ENCODE data around the gene PPP2R5D.

Gene PPP2R5D

DNA sequence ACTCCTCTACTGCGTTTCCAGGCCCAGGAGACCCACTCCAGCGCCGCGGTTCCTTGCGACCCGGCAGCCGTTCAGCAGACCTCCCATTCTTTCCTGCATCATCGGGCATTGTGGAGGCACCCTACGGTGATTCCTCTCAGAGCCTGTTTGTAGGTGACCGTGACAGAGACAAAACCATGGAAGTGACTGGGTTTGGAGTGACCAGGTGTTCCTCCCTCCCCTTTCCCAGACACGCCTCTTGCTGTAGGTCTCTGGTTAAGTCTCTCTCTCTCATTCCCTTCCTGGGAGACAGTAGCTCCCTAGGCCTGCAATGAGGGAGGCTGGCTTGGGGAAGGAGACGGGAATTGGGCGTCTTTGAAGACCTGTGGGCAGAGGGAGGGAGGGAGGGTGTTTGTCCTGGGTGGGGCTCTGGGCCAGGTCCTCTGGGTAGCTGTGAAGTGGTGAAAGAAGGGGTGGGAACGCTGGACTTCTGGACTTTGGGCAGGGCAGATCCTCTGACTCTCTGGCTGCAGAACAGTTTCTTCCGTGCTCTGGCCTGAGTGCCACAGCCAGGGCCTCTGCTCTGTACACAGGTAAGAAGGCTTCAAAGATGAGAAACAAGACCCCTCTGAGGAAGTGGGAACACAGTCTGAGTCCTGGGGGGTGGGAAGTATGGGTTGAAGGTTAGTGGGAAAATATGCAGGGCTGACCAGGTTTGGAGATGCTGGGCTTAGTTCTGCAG is 75.8 kb downstream of the PPP2R5D start:
- DNase-seq, result no peak

DNA sequence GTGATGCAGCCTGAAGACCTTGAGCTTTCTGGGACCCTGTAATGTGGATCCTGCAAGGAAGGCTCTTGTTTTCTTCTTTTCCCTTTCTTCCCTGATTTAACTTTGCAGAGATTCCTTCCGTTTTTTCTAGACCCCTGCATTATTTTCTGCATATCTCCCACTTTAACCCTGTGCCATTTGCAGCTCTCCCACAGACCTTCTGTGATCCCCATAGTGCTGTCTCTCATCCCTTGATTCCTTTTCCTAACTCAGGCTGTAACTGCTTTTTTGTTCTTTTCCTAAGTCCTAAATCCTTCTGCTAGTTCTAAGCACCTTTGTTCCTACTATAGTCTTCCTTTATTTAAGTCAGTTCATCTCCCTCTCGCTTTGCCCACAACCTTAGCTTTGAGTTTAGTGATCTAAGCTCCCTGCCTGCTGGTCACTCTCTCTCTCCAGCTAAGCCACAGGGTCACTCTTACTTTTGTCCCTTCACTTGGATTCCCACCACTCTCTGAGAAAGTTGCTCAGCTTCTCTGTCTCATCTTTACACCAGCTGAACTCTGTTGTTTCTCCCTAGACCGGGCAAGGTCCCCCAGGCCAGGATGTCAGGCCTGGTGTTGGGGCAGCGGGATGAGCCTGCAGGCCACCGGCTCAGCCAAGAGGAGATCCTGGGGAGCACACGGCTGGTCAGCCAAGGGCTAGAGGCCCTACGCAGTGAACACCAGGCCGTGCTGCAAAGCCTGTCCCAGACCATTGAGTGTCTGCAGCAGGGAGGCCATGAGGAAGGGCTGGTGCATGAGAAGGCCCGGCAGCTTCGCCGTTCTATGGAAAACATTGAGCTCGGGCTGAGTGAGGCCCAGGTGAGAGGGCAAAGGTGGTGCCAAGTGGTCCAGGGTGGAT is 76.6 kb downstream of the PPP2R5D start:
- DNase-seq, result no peak

DNA sequence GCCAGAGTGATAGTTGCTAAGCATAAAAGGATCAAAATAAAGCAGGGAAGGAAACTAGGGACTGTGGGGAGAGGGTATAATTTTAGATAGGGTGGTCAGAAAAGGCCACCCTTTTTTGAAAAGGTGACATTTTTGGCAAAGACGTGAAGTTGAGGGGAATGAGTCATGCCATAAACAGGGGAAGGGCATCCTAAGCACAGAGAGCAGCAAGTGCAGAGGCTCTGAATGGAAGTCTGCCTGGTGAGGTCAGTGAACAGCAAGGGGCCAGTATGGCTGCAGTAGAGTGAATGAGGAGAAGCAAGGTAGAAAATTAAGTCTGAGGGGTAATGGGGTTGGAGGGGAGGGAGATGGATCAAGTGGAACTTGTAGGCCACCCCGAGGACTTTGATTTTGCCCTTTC is 77.5 kb downstream of the PPP2R5D start:
- DNase-seq, result no peak

Measured in stimulated activated CD4-positive, alpha-beta T cell treated with anti-CD3 and anti-CD28 coated beads, Interleukin-2, amount 100 ng/mL, for 24 hours (primary cell).